K562 (cell line): ENCODE data around the gene TIPIN. TPM values are rescaled to one million over a fixed set of nuclear protein-coding genes. Genes with fewer than 3 reads are reported as not detected.

Experiments used
- CBX8 ChIP-seq: fragments of 200-600 bp; sonication (generic); IDR thresholded peaks from 2 replicates; pipeline ENCODE4 v1.6.1; 2012; ENCODE audit warnings: borderline replicate concordance, mixed run types, low read depth, mild to moderate bottlenecking, moderate library complexity, mixed read lengths, low read length, control low read depth, inconsistent platforms; ENCODE audit not compliant: poor library complexity, severe bottlenecking; ENCODE audit errors: extremely low read depth
- MIER1 ChIP-seq: fragments of 450-650 bp; IDR thresholded peaks from 2 replicates; pipeline ENCODE4 v1.6.1; 2016; ENCODE audit warnings: antibody characterized with exemption, mild to moderate bottlenecking, low read depth
- NFYB ChIP-seq: IDR thresholded peaks from 2 replicates; pipeline ENCODE4 v1.6.1; 2011; ENCODE audit warnings: mild to moderate bottlenecking, moderate library complexity; ENCODE audit not compliant: insufficient read length; ENCODE audit errors: extremely low read depth
- PHB2 ChIP-seq: fragments of 450-650 bp; IDR thresholded peaks from 2 replicates; pipeline ENCODE4 v1.6.1; 2017; ENCODE audit warnings: low read depth
- SMARCA4 ChIP-seq: fragments of 450-650 bp; IDR thresholded peaks from 2 replicates; pipeline ENCODE4 v1.6.1; 2016
- TBP ChIP-seq: optimal IDR thresholded peaks from 2 replicates; pipeline ENCODE3; 2011; ENCODE audit warnings: low read depth, low read length, improper control_type of control experiment
- XRCC3 ChIP-seq: fragments of 450-650 bp; IDR thresholded peaks from 2 replicates; pipeline ENCODE4 v1.6.1; 2017; ENCODE audit warnings: mild to moderate bottlenecking, moderate library complexity
- ZNF134 ChIP-seq: fragments of 250-450 bp; sonication (Bioruptor Pico); conservative IDR thresholded peaks from 2 replicates; pipeline ENCODE4 v1.4.0; 2020
- polyA plus RNA-seq, 8 experiments: library from polyadenylated mRNA; depleted of rRNA in 4 of 8; stranded (reverse) in 5 of 8; unstranded in 3 of 8; fragments of >200 nt; fragmentation: Nextera tagmentation in 2 of 8; fragmentation: Illumina TruSeq in 1 of 8; extraction: Ambion mirVana in 2 of 8; extraction: Trizol in 1 of 8; gene quantifications; 2 replicates each; pipeline versions ENCODE4 v1.2.1 to v1.2.3, GENCODE V29; 2011 to 2014; ENCODE audit warnings: inconsistent platforms in 1 of 8, missing spikeins in 1 of 8
- total RNA-seq, 7 experiments: library from RNA; depleted of rRNA in 6 of 7; stranded (reverse); fragments of >200 nt in 6 of 7; fragmentation: Illumina TruSeq in 2 of 7; extraction: Trizol in 2 of 7; gene quantifications; 2 replicates each; pipeline versions ENCODE4 v1.2.1 to v1.2.3, GENCODE V29; 2011 to 2021; ENCODE audit warnings: low replicate concordance in 1 of 7
- TF ChIP-seq, protein P1 (sequence below): fragments of 250-450 bp; sonication (Bioruptor Pico); IDR thresholded peaks from 2 replicates; pipeline ENCODE4 v1.5.0; 2021
- TF ChIP-seq, protein P2 (sequence below): fragments of 250-450 bp; sonication (Bioruptor Pico); IDR thresholded peaks from 2 replicates; pipeline ENCODE4 v1.9.0; 2021; ENCODE audit warnings: mild to moderate bottlenecking, inconsistent platforms
- TF ChIP-seq, protein P3 (sequence below): sonication (generic); formaldehyde crosslinking; IDR thresholded peaks from 2 replicates; pipeline ENCODE4 v1.8.1; 2023; ENCODE audit warnings: mild to moderate bottlenecking, missing genetic modification reagents
- TF ChIP-seq, protein P4 (sequence below), 2 experiments: fragments of 450-650 bp; IDR thresholded peaks; 2 replicates each; pipeline ENCODE4 v1.6.1; 2016; ENCODE audit warnings: mild to moderate bottlenecking in 2 of 2, borderline replicate concordance in 1 of 2, low read depth in 1 of 2, moderate library complexity in 1 of 2

Gene TIPIN
- total and polyA plus RNA-seq, 9 of the 15 experiments (the other 6 are each of a cell fraction or from before 2014, with no cell fraction given): 22.9 to 61.4 (median 42.0) TPM

DNA sequence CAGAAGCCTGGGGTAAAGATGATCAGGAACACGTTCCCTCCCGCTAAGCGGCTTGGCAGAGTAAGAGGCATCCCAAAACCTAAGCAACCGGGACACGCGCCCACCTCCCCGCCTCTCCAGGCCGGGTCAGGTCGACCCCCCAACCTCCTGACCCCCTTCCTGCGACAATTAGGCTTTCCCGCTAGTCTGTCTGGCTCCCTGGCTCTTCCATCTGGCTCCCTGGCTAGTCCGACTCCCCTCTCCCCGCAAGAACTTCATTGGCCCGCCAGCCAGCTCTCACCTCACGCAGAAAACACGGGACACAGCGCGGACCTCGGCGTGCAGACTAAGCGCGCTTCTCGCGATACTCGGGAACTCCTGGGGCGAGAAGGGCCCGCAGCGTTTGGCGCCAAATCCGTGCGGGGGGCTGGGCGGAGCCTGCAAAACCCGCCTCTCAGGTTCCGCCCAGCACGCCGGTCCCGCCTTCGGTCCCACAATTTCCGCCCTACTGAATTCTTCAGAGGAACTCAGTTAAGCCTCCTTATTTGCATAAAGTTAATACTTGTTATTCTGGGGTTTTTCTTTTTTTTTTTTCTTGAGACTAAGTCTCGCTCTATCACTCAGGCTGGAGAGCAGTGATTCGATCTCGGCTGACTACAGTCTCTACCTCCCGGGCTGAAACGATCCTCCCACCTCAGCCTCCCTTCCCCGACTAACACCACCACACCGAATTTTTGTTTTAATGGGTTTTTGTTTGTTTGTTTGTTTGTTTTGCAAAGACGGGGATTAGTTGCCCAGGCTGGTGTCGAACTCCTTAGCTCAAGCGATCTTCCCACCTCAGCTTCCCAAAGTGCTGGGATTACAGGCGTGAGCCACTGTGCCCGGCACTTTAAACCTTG lies at the start of gene TIPIN (continued):
- TF ChIP-seq NFYB: peak; percentile 36
- TF ChIP-seq CBX8: no peak
- TF ChIP-seq, protein P1, sequence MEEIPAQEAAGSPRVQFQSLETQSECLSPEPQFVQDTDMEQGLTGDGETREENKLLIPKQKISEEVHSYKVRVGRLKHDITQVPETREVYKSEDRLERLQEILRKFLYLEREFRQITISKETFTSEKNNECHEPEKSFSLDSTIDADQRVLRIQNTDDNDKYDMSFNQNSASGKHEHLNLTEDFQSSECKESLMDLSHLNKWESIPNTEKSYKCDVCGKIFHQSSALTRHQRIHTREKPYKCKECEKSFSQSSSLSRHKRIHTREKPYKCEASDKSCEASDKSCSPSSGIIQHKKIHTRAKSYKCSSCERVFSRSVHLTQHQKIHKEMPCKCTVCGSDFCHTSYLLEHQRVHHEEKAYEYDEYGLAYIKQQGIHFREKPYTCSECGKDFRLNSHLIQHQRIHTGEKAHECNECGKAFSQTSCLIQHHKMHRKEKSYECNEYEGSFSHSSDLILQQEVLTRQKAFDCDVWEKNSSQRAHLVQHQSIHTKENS (CRISPR knock-in tag): no peak
- TF ChIP-seq, protein P2, sequence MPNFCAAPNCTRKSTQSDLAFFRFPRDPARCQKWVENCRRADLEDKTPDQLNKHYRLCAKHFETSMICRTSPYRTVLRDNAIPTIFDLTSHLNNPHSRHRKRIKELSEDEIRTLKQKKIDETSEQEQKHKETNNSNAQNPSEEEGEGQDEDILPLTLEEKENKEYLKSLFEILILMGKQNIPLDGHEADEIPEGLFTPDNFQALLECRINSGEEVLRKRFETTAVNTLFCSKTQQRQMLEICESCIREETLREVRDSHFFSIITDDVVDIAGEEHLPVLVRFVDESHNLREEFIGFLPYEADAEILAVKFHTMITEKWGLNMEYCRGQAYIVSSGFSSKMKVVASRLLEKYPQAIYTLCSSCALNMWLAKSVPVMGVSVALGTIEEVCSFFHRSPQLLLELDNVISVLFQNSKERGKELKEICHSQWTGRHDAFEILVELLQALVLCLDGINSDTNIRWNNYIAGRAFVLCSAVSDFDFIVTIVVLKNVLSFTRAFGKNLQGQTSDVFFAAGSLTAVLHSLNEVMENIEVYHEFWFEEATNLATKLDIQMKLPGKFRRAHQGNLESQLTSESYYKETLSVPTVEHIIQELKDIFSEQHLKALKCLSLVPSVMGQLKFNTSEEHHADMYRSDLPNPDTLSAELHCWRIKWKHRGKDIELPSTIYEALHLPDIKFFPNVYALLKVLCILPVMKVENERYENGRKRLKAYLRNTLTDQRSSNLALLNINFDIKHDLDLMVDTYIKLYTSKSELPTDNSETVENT (CRISPR knock-in tag): peak; percentile 88
- no peak; the same call in 1 of the 2 replicates for TF ChIP-seq SMARCA4
- TF ChIP-seq MIER1: 0 out of 2 replicates have a peak, but pooled peaks have one; percentile 16
- no peak for TF ChIP-seq XRCC3
- TF ChIP-seq, protein P3, sequence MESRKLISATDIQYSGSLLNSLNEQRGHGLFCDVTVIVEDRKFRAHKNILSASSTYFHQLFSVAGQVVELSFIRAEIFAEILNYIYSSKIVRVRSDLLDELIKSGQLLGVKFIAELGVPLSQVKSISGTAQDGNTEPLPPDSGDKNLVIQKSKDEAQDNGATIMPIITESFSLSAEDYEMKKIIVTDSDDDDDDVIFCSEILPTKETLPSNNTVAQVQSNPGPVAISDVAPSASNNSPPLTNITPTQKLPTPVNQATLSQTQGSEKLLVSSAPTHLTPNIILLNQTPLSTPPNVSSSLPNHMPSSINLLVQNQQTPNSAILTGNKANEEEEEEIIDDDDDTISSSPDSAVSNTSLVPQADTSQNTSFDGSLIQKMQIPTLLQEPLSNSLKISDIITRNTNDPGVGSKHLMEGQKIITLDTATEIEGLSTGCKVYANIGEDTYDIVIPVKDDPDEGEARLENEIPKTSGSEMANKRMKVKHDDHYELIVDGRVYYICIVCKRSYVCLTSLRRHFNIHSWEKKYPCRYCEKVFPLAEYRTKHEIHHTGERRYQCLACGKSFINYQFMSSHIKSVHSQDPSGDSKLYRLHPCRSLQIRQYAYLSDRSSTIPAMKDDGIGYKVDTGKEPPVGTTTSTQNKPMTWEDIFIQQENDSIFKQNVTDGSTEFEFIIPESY (CRISPR knock-in tag): peak; percentile 52; the same call in 1 of the 2 replicates
- TF ChIP-seq TBP: peak; percentile 92
- no peak for TF ChIP-seq ZNF134 (CRISPR knock-in tag)
- TF ChIP-seq, protein P4, sequence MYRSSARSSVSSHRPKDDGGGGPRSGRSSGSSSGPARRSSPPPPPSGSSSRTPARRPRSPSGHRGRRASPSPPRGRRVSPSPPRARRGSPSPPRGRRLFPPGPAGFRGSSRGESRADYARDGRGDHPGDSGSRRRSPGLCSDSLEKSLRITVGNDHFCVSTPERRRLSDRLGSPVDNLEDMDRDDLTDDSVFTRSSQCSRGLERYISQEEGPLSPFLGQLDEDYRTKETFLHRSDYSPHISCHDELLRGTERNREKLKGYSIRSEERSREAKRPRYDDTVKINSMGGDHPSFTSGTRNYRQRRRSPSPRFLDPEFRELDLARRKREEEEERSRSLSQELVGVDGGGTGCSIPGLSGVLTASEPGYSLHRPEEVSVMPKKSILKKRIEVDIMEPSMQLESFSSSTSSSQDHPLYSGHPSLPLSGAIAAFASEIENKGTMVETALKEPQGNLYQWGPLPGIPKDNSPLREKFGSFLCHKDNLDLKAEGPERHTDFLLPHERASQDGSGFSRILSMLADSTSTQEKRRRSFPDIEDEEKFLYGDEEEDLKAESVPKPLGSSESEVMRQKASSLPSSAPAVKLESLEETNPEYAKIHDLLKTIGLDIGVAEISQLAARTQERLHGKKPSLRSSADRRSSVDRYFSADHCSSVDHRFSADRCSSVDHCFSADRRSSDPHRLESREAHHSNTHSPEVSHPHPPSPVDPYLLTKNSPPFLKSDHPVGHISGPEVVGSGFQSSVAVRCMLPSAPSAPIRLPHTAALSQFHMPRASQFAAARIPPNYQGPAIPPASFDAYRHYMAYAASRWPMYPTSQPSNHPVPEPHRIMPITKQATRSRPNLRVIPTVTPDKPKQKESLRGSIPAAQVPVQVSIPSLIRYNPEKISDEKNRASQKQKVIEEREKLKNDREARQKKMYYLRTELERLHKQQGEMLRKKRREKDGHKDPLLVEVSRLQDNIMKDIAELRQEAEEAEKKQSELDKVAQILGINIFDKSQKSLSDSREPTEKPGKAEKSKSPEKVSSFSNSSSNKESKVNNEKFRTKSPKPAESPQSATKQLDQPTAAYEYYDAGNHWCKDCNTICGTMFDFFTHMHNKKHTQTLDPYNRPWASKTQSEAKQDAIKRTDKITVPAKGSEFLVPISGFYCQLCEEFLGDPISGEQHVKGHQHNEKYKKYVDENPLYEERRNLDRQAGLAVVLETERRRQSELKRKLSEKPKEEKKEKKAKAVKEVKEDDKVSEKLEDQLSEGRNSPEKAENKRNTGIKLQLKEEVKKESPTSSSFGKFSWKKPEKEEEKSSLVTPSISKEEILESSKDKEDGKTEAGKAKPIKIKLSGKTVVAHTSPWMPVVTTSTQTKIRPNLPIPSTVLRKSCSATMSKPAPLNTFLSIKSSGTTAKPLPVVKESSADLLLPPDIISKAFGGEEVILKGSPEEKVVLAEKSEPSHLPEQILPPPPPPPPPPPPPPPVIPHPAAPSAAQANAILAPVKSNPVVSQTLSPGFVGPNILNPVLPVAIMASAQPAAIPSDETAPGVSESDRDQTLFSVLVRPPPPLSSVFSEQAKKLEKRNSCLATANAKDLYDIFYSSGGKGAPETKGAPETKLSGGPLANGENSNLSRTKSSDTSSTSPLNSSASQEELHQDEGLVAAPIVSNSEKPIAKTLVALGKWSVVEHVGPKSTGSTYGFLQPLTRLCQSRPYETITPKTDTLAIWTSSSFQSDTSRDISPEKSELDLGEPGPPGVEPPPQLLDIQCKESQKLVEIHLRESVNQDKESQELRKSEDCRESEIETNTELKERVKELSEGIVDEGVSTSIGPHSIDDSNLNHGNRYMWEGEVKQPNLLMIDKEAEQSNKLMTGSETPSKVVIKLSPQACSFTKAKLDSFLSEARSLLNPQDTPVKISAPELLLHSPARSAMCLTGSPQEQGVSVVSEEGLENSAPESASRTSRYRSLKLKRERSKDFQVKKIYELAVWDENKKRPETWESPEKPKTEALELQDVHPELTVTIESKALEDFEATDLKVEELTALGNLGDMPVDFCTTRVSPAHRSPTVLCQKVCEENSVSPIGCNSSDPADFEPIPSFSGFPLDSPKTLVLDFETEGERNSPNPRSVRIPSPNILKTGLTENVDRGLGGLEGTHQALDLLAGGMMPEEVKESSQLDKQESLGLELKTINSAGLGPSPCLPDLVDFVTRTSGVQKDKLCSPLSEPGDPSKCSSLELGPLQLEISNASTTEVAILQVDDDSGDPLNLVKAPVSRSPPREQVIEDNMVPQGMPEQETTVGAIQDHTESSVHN (IDR thresholded peaks at IDR 0.05; ENCODE audit: borderline replicate concordance in 1 of 2, low read depth in 1 of 2): 0 out of 4 replicates have a peak, but pooled peaks of 1 of the 2 experiments have one; percentile 18
- TF ChIP-seq PHB2: no peak
